K562 (cell line): ENCODE measurements around the gene KRT4. TPM values are rescaled to one million over a fixed set of nuclear protein-coding genes. Genes with fewer than 3 reads are reported as not detected.

Experiments
- CREB1 ChIP-seq, 2 experiments: sonication (generic) in 1 of 2; formaldehyde crosslinking in 1 of 2; IDR thresholded peaks; 2 replicates each; pipeline versions ENCODE4 v1.6.1 to v1.8.0; 2012 to 2022; ENCODE audit warnings: inconsistent platforms in 1 of 2, mild to moderate bottlenecking in 1 of 2, missing genetic modification reagents in 1 of 2, moderate library complexity in 1 of 2
- FOSL1 ChIP-seq: fragments of 200-800 bp; sonication (Bioruptor generic); conservative IDR thresholded peaks from 2 replicates; pipeline ENCODE4 v1.6.1; 2016; ENCODE audit warnings: missing genetic modification characterization, missing compliant biosample characterization
- KAT8 ChIP-seq: fragments of 450-650 bp; IDR thresholded peaks from 2 replicates; pipeline ENCODE4 v1.6.1; 2016; ENCODE audit warnings: low read depth, mild to moderate bottlenecking
- MEF2A ChIP-seq: IDR thresholded peaks from 2 replicates; pipeline ENCODE4 v1.6.1; 2011; ENCODE audit warnings: low read depth, mild to moderate bottlenecking, low read length, moderate library complexity; ENCODE audit not compliant: control insufficient read depth
- MEIS2 ChIP-seq: fragments of 450-650 bp; IDR thresholded peaks from 2 replicates; pipeline ENCODE4 v1.6.1; 2014; ENCODE audit warnings: mild to moderate bottlenecking; ENCODE audit not compliant: partially characterized antibody
- MTA1 ChIP-seq: fragments of 450-650 bp; IDR thresholded peaks from 2 replicates; pipeline ENCODE4 v1.6.1; 2017; ENCODE audit warnings: borderline replicate concordance
- NCOA1 ChIP-seq: fragments of 450-650 bp; IDR thresholded peaks from 2 replicates; pipeline ENCODE4 v1.6.1; 2016; ENCODE audit warnings: low read depth
- POLR3A ChIP-seq: IDR thresholded peaks from 2 replicates; pipeline ENCODE4 v1.6.1; 2011; ENCODE audit warnings: borderline replicate concordance, mild to moderate bottlenecking, moderate library complexity; ENCODE audit not compliant: insufficient read length, insufficient read depth; ENCODE audit errors: extremely low read depth
- RBM39 ChIP-seq: fragments of 200-400 bp; formaldehyde crosslinking; optimal IDR thresholded peaks from 2 replicates; pipeline ENCODE3; 2018; ENCODE audit warnings: low read depth, low read length
- SOX6 ChIP-seq: fragments of 450-650 bp; IDR thresholded peaks from 2 replicates; pipeline ENCODE4 v1.6.1; 2014; ENCODE audit warnings: mild to moderate bottlenecking
- TFAM ChIP-seq: fragments of 250-450 bp; sonication (Bioruptor Pico); conservative IDR thresholded peaks from 2 replicates; pipeline ENCODE4 v1.5.0; 2021; ENCODE audit warnings: mild to moderate bottlenecking, moderate library complexity
- polyA plus RNA-seq, 8 experiments: library from polyadenylated mRNA; depleted of rRNA in 4 of 8; stranded (reverse) in 5 of 8; unstranded in 3 of 8; fragments of >200 nt; fragmentation: Nextera tagmentation in 2 of 8; fragmentation: Illumina TruSeq in 1 of 8; extraction: Ambion mirVana in 2 of 8; extraction: Trizol in 1 of 8; gene quantifications; 2 replicates each; pipeline versions ENCODE4 v1.2.1 to v1.2.3, GENCODE V29; 2011 to 2014; ENCODE audit warnings: inconsistent platforms in 1 of 8, missing spikeins in 1 of 8
- total RNA-seq, 7 experiments: library from RNA; depleted of rRNA in 6 of 7; stranded (reverse); fragments of >200 nt in 6 of 7; fragmentation: Illumina TruSeq in 2 of 7; extraction: Trizol in 2 of 7; gene quantifications; 2 replicates each; pipeline versions ENCODE4 v1.2.1 to v1.2.3, GENCODE V29; 2011 to 2021; ENCODE audit warnings: low replicate concordance in 1 of 7
- TF ChIP-seq, protein P1 (sequence below): fragments of 250-450 bp; sonication (Bioruptor Pico); IDR thresholded peaks from 2 replicates; pipeline ENCODE4 v1.9.0; 2021; ENCODE audit warnings: mild to moderate bottlenecking
- TF ChIP-seq, protein P2 (sequence below): sonication (generic); formaldehyde crosslinking; IDR thresholded peaks from 2 replicates; pipeline ENCODE4 v1.8.0; 2023; ENCODE audit warnings: missing genetic modification reagents, mild to moderate bottlenecking, borderline replicate concordance
- TF ChIP-seq, protein P3 (sequence below), 2 experiments: fragments of 150-350 bp in 1 of 2; IDR thresholded peaks; 2 replicates each; pipeline ENCODE4 v1.6.1; 2012 to 2016; ENCODE audit warnings: low read depth in 2 of 2, low read length in 2 of 2, mild to moderate bottlenecking in 1 of 2, moderate library complexity in 1 of 2

The KRT4 gene
- total and polyA plus RNA-seq, 9 of the 15 experiments (the other 6 are each of a cell fraction or from before 2014, with no cell fraction given) = not detected

DNA sequence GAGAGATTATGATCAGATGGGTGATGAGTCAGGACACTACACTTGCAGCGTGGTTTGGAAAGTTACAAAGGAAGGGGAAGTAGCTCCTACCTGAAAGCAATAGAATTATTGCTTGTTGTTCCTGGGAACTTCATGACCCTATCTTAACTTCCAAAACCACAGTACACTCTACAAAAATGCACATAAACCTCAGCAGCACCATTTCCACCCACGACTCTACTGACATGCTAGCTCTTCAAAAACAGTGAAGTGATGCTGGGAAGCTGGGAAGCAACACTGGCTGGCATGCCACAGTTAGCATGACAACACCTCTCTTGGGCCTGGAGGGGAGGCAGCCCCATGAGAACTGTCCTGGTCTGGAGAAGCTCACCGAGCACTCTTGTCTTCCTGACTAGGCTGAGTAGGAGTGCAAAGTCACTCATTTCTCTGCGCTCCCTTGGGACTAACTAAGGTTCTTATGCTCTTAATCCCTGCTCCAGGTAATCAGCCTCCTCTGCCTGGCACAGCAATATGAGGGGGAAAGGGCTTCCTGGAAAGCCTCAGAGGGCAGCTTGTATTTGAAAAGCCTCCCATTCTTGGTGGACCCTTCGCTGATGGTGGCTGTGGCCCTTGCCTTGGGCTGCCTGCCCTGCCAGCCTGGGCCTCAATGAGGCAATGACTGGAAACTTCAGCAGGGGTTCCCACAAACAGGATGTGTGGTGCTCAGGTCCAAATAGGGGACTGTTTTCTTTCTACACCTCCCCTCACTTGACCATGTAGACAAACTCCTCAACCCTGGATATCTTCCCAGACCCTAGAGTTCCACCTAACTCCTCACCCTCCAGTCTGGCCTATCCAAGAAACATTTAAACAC lies 19.2 kb downstream of the KRT4 start (continued):
- TF ChIP-seq, protein P1, sequence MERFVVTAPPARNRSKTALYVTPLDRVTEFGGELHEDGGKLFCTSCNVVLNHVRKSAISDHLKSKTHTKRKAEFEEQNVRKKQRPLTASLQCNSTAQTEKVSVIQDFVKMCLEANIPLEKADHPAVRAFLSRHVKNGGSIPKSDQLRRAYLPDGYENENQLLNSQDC (CRISPR knock-in tag) = no peak
- TF ChIP-seq TFAM (CRISPR knock-in tag) (no peak), SOX6 (peak; percentile 82), CREB1 (IDR thresholded peaks at IDR 0.05) (no peak), CREB1 (CRISPR knock-in tag; IDR thresholded peaks at IDR 0.05) (no peak), FOSL1 (tag) (peak; percentile 87), MEF2A (no peak), NCOA1 (no peak), RBM39 (no peak), MEIS2 (no peak), POLR3A (no peak), KAT8 (no peak), MTA1 (0 out of 2 replicates have a peak, but pooled peaks have one; percentile 45)
- TF ChIP-seq, protein P2, sequence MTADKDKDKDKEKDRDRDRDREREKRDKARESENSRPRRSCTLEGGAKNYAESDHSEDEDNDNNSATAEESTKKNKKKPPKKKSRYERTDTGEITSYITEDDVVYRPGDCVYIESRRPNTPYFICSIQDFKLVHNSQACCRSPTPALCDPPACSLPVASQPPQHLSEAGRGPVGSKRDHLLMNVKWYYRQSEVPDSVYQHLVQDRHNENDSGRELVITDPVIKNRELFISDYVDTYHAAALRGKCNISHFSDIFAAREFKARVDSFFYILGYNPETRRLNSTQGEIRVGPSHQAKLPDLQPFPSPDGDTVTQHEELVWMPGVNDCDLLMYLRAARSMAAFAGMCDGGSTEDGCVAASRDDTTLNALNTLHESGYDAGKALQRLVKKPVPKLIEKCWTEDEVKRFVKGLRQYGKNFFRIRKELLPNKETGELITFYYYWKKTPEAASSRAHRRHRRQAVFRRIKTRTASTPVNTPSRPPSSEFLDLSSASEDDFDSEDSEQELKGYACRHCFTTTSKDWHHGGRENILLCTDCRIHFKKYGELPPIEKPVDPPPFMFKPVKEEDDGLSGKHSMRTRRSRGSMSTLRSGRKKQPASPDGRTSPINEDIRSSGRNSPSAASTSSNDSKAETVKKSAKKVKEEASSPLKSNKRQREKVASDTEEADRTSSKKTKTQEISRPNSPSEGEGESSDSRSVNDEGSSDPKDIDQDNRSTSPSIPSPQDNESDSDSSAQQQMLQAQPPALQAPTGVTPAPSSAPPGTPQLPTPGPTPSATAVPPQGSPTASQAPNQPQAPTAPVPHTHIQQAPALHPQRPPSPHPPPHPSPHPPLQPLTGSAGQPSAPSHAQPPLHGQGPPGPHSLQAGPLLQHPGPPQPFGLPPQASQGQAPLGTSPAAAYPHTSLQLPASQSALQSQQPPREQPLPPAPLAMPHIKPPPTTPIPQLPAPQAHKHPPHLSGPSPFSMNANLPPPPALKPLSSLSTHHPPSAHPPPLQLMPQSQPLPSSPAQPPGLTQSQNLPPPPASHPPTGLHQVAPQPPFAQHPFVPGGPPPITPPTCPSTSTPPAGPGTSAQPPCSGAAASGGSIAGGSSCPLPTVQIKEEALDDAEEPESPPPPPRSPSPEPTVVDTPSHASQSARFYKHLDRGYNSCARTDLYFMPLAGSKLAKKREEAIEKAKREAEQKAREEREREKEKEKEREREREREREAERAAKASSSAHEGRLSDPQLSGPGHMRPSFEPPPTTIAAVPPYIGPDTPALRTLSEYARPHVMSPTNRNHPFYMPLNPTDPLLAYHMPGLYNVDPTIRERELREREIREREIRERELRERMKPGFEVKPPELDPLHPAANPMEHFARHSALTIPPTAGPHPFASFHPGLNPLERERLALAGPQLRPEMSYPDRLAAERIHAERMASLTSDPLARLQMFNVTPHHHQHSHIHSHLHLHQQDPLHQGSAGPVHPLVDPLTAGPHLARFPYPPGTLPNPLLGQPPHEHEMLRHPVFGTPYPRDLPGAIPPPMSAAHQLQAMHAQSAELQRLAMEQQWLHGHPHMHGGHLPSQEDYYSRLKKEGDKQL (CRISPR knock-in tag) = no peak
- TF ChIP-seq, protein P3, sequence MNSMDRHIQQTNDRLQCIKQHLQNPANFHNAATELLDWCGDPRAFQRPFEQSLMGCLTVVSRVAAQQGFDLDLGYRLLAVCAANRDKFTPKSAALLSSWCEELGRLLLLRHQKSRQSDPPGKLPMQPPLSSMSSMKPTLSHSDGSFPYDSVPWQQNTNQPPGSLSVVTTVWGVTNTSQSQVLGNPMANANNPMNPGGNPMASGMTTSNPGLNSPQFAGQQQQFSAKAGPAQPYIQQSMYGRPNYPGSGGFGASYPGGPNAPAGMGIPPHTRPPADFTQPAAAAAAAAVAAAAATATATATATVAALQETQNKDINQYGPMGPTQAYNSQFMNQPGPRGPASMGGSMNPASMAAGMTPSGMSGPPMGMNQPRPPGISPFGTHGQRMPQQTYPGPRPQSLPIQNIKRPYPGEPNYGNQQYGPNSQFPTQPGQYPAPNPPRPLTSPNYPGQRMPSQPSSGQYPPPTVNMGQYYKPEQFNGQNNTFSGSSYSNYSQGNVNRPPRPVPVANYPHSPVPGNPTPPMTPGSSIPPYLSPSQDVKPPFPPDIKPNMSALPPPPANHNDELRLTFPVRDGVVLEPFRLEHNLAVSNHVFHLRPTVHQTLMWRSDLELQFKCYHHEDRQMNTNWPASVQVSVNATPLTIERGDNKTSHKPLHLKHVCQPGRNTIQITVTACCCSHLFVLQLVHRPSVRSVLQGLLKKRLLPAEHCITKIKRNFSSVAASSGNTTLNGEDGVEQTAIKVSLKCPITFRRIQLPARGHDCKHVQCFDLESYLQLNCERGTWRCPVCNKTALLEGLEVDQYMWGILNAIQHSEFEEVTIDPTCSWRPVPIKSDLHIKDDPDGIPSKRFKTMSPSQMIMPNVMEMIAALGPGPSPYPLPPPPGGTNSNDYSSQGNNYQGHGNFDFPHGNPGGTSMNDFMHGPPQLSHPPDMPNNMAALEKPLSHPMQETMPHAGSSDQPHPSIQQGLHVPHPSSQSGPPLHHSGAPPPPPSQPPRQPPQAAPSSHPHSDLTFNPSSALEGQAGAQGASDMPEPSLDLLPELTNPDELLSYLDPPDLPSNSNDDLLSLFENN (IDR thresholded peaks at IDR 0.05; ENCODE audit: low read depth in 2 of 2, low read length in 2 of 2) = no peak
